COLO668 (cell line): ENCODE data around the gene AKNA.

Experiments used
- DNase-seq: peaks from one replicate; lab custom pipeline; 2025; ENCODE audit not compliant: unreplicated experiment; lab: John Stamatoyannopoulos, UW

Gene AKNA

DNA sequence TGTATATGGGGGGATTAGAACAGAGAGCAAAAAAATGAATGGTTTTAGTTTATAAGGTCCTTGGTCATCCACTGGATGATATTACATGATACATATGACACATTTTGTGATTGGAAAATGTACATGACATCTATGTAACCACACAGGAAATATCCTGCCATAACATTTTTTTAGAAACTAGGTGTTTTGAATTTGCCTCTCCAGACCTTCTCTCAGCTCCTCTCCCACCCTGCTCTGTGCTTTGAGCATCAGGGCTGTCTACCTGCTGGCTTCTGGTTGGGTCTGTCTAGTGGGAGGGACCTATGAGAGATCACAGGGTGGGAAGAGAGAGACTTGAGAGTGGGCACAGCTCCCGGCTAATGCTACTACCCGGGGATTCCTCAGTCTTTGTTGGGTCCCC lies 24.4 kb downstream of the AKNA start:
- no peak for DNase-seq

DNA sequence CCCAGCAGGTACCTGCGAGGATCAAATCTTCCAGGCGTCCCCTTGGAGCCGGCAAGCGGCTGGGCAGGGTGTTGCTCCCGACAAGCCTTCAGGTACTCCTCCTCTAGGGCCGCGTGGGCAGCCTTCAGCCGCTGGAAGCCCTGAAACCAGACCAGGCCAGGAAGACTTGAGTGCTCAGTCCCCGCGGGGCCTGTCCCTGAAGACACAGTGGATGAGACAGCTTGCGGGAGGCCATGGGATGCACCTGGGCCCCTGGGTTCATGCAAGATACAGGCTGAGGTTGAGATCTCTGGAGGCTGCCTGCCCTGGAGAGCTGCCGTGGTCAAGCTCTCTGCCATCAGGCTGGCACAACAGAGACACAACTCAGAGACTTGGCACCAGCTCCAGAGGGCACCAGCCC lies 25.4 kb downstream of the AKNA start:
- no peak for DNase-seq

DNA sequence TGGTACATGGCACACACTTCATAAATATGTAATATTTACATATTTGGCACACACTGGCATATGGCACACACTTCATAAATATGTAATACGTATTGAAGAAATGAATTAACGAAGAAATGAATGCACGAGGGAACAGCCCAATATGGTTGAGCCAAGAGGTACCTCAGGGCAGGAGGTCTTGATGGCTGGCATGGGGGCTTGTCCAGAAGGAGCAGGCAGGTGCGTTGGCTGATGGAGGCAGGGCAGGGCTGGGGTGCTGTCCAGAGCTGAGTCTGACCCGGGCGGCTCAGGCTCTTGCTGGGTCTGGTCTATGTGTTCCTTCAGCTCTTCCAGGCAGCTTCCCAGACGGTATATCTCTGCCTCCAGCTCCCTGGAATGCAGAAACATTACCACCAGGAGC lies 26.2 kb downstream of the AKNA start:
- no peak for DNase-seq

DNA sequence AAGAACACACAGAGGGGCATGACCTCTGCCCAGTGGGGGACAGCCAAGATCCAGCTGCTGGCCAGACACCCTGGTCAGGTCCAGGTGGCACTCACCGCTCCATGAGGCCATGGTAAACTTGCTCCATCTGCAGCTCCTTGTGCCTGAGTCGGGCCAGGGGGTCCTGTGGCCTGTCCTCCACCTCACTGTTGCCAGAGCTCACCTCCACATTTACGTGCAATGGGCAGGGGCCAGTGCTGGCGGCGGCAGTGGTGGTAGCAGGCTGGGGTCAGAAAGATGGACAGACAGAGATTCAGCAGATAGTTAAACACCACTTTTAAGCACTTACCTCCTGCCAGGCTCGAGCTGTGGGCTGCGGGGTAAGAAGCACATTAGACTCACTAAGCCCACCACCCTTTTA lies 28.0 kb downstream of the AKNA start:
- no peak for DNase-seq

DNA sequence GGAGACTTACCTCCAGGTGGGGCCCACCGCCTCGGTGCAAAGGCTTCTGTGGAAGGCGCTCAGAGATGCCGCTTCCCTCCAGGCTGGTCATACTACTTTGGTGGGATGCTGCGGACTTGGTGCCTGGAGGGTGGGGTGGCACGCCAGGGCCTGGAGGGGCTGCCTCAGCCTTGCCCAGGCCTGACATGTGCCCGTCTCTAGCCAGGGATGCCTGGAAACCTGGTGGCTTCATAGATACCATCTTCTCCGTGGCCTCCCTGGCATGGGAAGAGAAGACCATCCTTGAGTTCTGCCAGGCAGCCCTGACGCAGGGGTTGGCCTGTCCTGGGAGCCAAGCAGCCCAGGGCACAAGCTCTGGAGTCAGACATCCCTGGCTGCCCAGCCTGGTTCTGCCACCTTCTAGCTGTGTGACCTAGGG lies 29.9 kb downstream of the AKNA start:
- DNase-seq: no peak

DNA sequence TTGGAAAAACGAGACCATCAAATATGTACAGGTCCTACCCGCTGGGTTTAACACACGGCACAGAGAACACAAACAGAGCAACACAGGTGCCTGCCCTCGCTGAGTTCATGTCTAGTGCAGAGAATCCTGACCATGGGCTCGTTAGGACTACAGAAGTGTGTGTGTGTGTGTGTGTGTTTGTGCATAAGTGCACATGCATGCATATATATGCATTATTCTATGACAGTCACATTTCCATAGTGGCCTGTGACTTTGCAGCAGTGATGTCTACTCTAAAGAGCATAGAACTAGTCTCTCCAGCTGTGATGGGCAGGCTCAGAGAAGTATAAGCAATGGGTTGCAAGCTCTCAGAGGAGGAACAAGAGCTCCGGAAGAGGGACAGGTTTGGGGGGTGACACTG lies 30.4 kb downstream of the AKNA start:
- DNase-seq: no peak

DNA sequence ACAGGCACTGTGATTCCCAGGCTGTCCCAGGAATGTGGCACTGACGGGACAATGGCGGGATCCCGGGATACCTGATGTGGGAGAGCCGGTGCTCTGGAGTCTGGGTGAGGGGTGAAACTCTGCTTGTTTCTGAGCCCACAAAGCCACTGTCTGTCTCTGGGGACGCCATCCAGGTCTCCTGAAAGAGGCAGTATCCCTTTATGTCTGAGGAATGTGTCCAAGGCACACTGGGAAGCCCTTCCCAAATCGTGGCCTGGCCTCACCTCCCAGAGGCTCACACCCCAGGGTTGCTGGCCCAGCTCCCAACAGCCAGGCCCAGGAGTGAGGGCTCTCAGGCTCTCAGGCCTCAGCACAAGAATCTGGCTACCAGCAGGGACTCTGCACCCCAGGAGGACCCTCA lies 31.0 kb downstream of the AKNA start:
- DNase-seq: no peak

DNA sequence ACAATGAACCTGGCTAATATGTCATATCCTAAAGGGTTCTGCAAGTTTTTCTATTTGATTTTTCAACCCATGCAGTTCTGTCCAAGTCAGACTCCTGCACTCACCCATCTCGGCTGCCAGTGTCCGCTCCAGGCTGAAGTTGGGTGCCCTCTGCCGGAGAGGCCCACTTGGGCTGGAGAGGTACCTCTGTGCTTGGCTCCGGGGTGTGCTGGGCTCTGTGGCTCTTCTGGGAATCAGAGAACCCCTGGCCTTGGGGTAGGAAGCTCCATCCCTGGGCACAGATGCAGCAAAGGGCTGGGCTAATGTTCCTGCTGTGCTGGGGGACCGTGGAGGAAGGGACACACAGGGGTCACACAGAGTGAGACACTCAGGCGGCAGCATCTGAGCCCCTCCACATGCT lies 32.0 kb downstream of the AKNA start:
- DNase-seq: no peak

DNA sequence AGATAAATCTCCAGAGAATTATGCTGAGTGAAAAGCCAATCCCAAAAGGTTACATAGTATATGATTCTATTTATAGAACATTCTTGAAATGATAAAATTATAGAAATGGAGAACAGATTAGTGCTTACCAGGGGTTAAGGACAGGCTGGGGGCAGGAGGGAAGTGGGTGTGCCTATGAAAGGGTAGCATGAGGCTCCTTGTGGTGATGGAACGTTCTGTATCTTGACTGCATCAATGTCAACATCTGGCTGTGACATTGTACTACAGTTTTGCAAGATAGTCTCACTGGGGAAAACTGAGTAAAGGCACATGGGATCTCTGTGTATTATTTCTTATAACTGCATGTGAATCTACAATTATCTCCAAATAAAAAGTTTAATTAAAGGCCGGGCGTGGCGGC lies 35.9 kb downstream of the AKNA start:
- no peak for DNase-seq

DNA sequence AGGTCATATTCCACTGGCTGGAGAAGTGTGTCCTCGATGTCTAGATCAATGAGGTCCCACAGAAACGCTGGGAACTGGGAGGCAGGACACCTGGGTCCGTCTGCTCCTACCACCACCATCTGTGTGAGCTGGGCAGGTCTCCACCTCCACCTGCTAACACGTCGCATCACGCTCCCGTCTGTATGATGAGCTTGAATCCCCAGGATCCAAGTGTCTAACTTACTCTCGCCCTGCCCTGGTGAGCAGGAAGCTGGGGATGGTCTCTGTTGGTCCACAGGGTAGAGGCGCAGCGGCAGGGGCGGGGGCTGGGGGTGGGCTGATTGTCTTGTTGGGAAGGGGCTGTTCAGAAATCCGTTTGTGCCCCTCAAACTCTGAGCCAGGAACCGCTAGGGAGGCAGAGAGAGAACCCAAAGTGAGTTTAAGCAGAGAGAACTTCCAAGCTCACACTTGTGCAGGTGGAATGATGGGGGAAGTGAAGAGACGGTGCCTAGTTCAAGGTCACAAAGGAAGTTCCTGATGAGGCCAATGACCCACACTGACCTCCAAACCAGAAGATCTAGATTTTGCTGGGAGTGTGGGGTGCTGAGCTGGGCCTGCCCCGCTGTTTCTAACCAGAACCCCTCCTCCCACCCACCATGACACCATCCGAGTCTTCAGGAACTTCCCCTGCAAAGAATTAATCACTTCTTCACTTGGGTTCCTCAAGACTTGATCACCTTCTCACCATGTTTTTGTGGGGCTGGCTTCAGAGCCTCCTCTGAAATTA lies 37.0 kb downstream of the AKNA start:
- DNase-seq: no peak

DNA sequence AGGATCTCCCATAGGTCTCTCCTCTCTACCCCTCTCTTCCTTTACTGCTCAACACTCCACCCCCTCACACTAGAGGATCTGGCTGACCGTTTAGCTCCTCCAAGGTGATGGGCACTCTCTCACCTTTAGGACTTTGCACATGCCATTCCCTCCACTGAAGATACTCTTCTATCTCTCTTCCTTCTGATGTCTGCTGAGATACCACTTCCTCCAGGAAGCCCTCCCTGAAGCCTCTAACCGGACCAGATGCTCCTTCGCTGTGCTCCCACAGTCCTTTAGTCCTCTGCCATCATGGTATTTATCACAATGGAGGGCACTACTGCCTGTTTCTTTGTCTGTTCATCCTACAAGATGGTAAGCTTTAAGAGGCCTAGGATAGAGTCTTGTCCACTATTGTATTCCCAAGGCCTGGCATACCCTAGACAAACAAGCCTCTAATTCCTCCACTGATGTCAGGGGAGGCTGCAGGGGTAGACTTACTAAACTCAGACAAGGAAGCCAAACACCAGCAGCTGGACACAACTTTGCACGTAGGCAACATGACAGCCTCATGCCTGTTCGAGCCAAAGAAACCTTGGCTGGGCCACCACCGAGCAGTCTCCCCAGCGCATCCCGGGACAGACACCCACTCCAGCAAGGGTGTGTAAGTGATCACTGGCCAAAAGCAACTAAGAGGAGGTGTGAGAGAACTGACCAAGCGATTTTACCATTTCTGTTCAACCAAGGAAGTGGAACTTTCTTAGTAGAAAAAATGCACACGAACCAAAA lies 37.9 kb downstream of the AKNA start:
- no peak for DNase-seq

DNA sequence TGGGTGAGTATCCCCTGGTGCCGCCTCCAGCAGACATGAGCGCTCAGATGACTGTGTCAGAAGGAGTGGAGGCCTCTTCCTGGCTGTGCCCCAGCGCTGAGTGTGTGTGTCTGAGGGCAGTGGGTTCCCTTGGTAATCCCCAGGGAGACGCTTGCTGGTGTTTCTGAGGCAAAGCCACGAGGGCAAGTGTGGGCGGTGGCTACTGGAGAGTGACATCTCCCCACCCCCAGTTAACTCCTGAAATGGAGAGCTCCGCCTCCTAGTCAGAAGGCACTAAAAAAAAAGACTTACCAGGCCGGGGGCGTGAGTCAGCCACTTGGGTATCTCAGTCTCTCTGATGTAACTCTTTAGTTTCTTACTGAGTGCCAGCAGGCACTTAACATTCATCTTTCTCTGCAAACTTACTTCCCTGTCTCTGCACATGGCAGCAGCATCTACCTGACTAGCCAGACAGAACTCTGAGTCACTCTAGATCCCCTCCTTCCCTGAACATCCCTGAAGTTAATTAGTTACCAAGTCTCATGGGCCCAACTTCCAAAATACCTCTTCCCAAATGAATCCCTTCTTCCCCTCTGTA lies 38.8 kb downstream of the AKNA start:
- no peak for DNase-seq

DNA sequence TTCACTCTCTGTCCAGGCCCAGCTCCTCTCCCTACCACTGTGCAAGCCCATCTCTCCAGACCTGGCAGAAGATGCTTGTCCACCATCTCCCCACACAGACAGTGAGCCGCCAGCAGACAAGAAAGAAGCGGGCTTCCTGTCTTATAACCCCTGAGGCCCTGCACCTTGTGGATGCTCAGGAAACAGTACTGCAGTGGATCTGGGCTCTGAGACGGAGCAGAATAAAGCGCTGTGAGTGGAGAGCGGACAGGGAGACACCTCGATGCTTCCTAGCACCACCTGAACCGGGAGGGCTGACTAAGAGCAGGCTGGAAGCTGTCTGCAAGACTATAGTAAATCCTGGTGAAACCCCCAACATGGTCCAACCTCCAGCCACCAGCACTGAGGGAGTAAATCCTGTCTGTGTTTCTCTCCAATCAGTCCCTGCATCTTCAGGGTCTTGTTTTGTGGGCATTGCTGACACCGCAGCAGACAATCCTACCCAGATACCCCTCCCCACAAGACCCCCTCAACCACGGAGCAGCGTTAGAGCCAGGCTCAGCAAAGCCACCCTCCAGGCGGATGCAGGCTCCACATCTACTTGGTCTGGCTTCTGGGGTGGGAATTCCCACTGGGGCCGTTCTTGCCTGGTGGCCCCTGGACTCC lies 39.4 kb downstream of the AKNA start:
- no peak for DNase-seq

DNA sequence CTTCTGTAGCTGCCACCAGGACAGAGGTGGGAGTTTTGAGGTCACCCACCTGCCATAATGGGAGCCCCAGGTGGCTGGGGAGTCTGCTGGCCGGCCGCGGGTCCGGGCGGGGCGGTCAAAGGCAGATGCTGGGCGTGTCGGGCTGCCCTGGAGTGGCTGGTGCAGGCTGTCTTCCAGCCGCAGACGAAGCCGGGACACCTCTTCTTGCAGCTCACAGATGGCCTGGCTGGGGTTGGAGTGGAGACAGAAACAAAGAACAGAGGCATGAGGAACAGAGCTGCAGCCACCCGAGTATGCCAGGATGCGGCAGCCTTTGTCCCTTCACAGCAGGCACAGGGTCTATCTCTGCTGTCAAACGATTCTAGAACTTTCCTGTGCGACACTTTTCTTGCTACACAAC lies 40.1 kb downstream of the AKNA start:
- DNase-seq: no peak

DNA sequence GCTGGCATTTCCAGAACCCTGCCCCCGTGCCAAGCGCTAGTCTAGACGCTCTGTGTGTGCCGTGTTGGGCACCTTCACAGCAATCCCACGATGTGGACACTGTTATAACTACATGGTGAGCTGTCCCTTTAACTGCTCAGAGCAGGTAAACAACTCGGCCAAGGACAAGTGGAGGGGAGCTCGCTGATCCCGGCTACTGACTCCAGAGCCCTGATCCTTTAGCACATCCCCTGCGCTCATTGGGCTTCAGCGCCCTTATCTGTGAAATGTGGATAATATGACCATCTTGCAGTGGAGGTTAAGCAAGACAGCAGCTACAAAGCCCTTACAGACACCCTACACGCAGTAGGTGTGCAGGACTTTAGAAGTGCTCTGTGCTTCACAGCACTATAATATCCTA lies 41.6 kb downstream of the AKNA start:
- DNase-seq: no peak

DNA sequence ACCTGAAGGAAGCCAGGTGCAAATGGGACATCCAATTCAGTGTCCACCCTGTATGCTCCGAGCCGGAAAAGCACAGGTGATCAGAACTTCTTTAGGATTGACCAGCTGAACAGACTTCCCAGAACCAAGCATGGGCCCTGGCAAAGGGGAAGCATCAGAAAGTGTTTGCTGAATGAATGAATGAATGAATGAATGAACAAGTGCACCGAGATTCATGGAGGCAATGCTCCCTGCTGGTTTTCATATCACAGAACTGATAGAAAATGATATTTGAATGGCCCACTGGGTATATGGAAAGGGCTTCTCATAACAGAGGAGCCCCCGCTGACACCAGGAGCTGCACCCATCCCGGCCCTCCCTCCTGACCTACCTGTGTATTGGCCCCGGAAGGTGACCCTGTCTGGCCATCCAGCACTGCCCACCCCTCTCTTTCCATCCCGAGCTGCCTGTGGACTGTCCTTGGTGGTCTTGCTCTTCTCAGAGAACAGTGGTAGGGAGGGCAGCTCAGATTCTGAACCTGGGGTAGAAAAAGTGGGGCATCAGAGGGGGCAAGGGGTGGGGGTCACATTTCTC lies 42.2 kb downstream of the AKNA start:
- DNase-seq: no peak

DNA sequence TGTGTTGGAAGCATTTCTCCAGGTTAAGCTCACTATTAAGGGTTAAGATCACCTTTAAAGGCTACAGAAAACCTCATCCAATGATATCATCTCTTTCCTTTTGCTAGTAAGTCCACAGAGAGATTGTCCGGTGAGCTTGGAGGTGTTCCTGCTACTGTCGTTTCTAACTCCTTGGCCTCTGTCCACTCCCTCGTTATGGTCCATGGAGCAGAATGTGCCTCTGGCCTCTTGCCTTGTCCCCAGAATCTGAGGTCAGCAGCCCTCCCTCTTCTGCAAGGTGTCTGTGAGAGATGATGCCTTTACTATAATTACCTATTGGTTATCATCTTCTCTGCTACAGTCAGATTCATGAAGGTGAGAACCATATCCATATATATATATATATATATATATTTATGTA lies 43.1 kb downstream of the AKNA start:
- no peak for DNase-seq

DNA sequence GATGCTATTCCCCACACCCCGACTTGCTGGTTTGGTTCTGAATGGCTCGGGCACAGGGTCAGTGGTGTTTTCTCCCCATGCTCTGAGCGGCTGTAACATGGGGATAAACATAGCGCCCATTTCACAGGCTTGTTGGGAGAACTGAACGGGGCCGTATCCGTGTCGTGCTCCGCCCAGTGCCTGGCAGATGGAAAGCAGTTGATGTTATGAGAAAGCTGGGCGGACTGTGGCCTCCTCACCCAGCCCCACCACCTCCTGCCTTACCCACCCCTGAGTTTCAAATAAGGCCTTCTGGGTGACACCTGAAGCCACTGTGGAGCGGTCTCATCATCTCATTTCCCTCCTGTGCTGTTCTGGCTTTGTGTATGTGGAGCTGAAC lies 43.6 kb downstream of the AKNA start:
- no peak for DNase-seq

DNA sequence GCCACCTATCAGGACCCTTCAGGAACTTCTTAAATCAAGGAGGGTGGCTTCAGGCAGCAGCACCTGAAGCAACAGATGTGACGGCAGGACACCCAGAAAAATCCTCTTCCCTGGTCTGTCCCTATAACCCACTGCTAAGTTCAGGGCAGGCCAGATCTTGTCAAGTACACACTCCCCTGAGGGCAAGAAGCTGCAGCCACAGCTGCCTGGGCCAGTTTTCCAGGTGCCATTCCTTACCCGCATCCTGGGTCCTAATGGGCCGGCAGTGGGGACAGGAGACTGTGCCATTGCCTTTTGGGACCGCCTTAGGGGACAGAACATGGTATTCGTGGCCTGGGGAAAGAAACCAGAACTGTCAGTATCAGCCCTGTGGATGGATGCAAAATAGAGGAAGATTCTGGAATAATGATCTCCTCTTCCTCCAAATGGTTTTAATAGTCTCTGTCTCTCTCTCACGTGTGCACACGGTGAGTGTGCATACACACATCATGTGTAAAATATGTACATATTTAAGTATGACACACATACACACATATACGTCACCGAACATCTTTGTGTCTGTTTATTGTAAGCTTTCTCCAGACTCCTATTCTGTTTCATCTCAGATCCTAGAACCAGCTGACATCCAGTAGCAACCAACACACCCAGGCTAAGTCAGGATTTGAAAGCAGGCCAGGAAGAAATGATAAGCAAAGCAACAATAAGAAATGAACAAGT lies 44.2 kb downstream of the AKNA start:
- DNase-seq: no peak

DNA sequence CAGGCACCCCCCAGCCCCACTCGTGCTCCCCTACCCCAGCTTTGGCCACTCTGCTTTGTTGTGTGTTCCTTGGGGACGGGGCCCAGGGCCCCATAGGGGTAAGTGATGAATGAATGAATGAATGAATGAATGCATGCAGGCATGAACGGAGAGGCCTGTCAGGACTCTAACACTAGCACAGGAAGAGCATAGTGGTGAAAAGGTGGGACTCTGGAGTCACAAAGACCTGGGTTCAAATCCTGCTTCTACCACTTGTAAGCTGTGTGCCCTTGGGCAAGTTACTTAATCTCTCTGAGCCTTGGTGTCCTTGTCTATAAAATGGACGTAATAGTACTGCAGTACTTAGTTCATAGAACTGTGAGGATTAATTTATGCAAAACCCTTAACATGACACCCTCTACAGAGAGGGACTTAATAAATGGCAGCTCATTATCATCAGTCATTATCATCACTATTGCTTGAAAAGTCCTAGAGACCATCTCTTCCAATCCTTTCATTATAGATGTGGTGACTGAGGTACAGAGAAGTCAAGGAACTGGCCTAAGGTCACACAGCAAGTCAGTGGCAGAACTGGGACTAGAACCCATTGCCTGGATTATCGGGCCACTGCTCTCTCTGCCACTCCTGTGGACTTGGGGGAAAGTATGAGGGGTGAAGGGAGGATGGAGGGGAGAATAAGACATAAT lies 44.9 kb downstream of the AKNA start:
- no peak for DNase-seq
